ENCODE measurements around the gene MINDY2. TPM values are rescaled to one million over a fixed set of nuclear protein-coding genes. Genes with fewer than 3 reads are reported as not detected.
"Not testable (repeated sequence)": the region's sequence is repeated elsewhere in the genome, so short reads cannot be mapped to it uniquely, and the experiment has no call there.

The MINDY2 gene
- total RNA-seq, 4 donors from 2014 or later, result 27.1 to 31.3 (median 28.2) TPM

GRCh38 chr15:58795825-58796224 lies 24.7 kb downstream of the MINDY2 start:
- Histone ChIP-seq H3K27ac (no peak overlapping the region), H3K27me3 (no peaks in the 10 kb centered on the region), H3K36me3 (no peaks in the 10 kb centered on the region), H3K4me1 (peaks cover 0 to 4% of the 10 kb centered on the region in 2 donors), H3K9me3 (no peaks in the 10 kb centered on the region), H3K4me3 (replicated peaks in 1 of 3) (no peak overlapping the region)
- TF ChIP-seq POLR2A (IDR thresholded peaks at IDR 0.05), result no peak
- TF ChIP-seq, protein P1, sequence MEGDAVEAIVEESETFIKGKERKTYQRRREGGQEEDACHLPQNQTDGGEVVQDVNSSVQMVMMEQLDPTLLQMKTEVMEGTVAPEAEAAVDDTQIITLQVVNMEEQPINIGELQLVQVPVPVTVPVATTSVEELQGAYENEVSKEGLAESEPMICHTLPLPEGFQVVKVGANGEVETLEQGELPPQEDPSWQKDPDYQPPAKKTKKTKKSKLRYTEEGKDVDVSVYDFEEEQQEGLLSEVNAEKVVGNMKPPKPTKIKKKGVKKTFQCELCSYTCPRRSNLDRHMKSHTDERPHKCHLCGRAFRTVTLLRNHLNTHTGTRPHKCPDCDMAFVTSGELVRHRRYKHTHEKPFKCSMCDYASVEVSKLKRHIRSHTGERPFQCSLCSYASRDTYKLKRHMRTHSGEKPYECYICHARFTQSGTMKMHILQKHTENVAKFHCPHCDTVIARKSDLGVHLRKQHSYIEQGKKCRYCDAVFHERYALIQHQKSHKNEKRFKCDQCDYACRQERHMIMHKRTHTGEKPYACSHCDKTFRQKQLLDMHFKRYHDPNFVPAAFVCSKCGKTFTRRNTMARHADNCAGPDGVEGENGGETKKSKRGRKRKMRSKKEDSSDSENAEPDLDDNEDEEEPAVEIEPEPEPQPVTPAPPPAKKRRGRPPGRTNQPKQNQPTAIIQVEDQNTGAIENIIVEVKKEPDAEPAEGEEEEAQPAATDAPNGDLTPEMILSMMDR (IDR thresholded peaks at IDR 0.05), result no peak
- WGBS, 2 donors, result 75 to 87% methylated on average over 2 of the region's 2 CpGs
- DNase-seq, result no peak
- intact Hi-C loops (cut with DNase I), result no loop called here

- H3K27me3 ChIP-seq, result no peaks in the 10 kb centered on the region
- no peak for DNase-seq
- intact Hi-C loops (cut with DNase I), result no loop called here
- peaks cover 0 to 4% of the 10 kb centered on the region in 2 donors for H3K4me1 ChIP-seq
- H3K4me3 ChIP-seq (replicated peaks in 1 of 3), result no peak overlapping the region
- H3K9me3 ChIP-seq, result no peaks in the 10 kb centered on the region
- no peaks in the 10 kb centered on the region for H3K36me3 ChIP-seq
- WGBS, 2 donors, result 71 to 74% methylated on average over 3 of the region's 3 CpGs
- TF ChIP-seq POLR2A (IDR thresholded peaks at IDR 0.05), result no peak
- TF ChIP-seq, protein P1 (IDR thresholded peaks at IDR 0.05), result no peak
- H3K27ac ChIP-seq, result no peak overlapping the region
Observed at GRCh38 chr15:58797505-58797904, 26.4 kb downstream of the MINDY2 start.

GRCh38 chr15:58805095-58805494 lies 34.0 kb downstream of the MINDY2 start:
- Histone ChIP-seq H3K9me3 (no peaks in the 10 kb centered on the region), H3K4me3 (replicated peaks in 1 of 3) (no peak overlapping the region), H3K4me1 (no peaks in the 10 kb centered on the region), H3K27me3 (no peaks in the 10 kb centered on the region), H3K27ac (no peak overlapping the region), H3K36me3 (no peaks in the 10 kb centered on the region)
- no peak for TF ChIP-seq POLR2A (IDR thresholded peaks at IDR 0.05)
- TF ChIP-seq, protein P1 (IDR thresholded peaks at IDR 0.05), result no peak
- DNase-seq, result no peak
- intact Hi-C loops (cut with DNase I), result no loop called here
- WGBS, 2 donors, result 77 to 84% methylated on average over 1 of the region's 1 CpG

- H3K4me3 ChIP-seq (replicated peaks in 1 of 3); H3K27me3 ChIP-seq; DNase-seq; H3K36me3 ChIP-seq; H3K9me3 ChIP-seq; H3K27ac ChIP-seq; H3K4me1 ChIP-seq; intact Hi-C loops (cut with DNase I): not testable (repeated sequence)
- WGBS, 2 donors, result 97 to 99% methylated on average over 2 of the region's 2 CpGs
Observed at GRCh38 chr15:58823267-58823666, 52.2 kb downstream of the MINDY2 start.

GRCh38 chr15:58830556-58830955 lies 59.5 kb downstream of the MINDY2 start:
- H3K9me3 ChIP-seq, result no peaks in the 10 kb centered on the region
- no peak overlapping the region for H3K4me3 ChIP-seq (replicated peaks in 1 of 3)
- H3K4me1 ChIP-seq, result peaks cover 0 to 3% of the 10 kb centered on the region in 2 donors
- intact Hi-C loops (cut with DNase I), result no loop called here
- WGBS, 2 donors, result 82 to 91% methylated on average over 2 of the region's 2 CpGs
- no peak for DNase-seq
- TF ChIP-seq, protein P1 (IDR thresholded peaks at IDR 0.05), result no peak
- TF ChIP-seq POLR2A (IDR thresholded peaks at IDR 0.05), result no peak
- H3K27me3 ChIP-seq, result no peaks in the 10 kb centered on the region
- H3K27ac ChIP-seq, result no peak overlapping the region
- no peaks in the 10 kb centered on the region for H3K36me3 ChIP-seq

- WGBS, 2 donors, result 27 to 50% methylated on average over 8 to 9 of the region's 9 CpGs
- DNase-seq; intact Hi-C loops (cut with DNase I); H3K9me3 ChIP-seq; H3K36me3 ChIP-seq; H3K4me1 ChIP-seq; H3K27ac ChIP-seq; H3K4me3 ChIP-seq (replicated peaks in 1 of 3); H3K27me3 ChIP-seq: not testable (repeated sequence)
Observed at GRCh38 chr15:58833681-58834426, 62.8 kb downstream of the MINDY2 start.
